ENCODE results near the gene ZNF277. TPM values are rescaled to one million over a fixed set of nuclear protein-coding genes. Genes with fewer than 3 reads are reported as not detected.

Gene ZNF277
- total RNA-seq, 3 donors from 2014 or later, result 16.8 to 26.9 (median 22.0) TPM

- TF ChIP-seq CTCF (IDR thresholded peaks at IDR 0.05), result no peak
- DNase-seq, result no peak
- no peak for ATAC-seq
- H3K4me1 ChIP-seq (ENCODE audit: low read depth), result no peaks in the 10 kb centered on the region
- H3K36me3 ChIP-seq (ENCODE audit: low read depth), result no peaks in the 10 kb centered on the region
- no peaks in the 10 kb centered on the region for H3K9me3 ChIP-seq
- no peak overlapping the region for H3K4me3 ChIP-seq
- intact Hi-C loops (cut with DNase I, micrococcal nuclease), result no loop called here
These were observed 16.8 kb downstream of the ZNF277 start for GRCh38 chr7:112223310-112223709.

GRCh38 chr7:112224186-112224585 lies 17.7 kb downstream of the ZNF277 start:
- no peak for DNase-seq
- intact Hi-C loops (cut with DNase I, micrococcal nuclease), result no loop called here
- no peak for TF ChIP-seq CTCF (IDR thresholded peaks at IDR 0.05)
- Histone ChIP-seq H3K9me3 (no peaks in the 10 kb centered on the region), H3K4me3 (no peak overlapping the region), H3K4me1 (ENCODE audit: low read depth) (no peaks in the 10 kb centered on the region), H3K36me3 (ENCODE audit: low read depth) (no peaks in the 10 kb centered on the region)
- no peak for ATAC-seq

GRCh38 chr7:112225006-112225405 lies 18.5 kb downstream of the ZNF277 start:
- TF ChIP-seq CTCF (IDR thresholded peaks at IDR 0.05), result no peak
- no peaks in the 10 kb centered on the region for H3K9me3 ChIP-seq
- H3K4me3 ChIP-seq, result no peak overlapping the region
- intact Hi-C loops (cut with DNase I, micrococcal nuclease), result no loop called here
- no peaks in the 10 kb centered on the region for H3K36me3 ChIP-seq (ENCODE audit: low read depth)
- DNase-seq (no peak), ATAC-seq (no peak)
- H3K4me1 ChIP-seq (ENCODE audit: low read depth), result no peaks in the 10 kb centered on the region

- no peak for DNase-seq
- H3K9me3 ChIP-seq, result no peaks in the 10 kb centered on the region
- no peaks in the 10 kb centered on the region for H3K4me1 ChIP-seq (ENCODE audit: low read depth)
- intact Hi-C loops (cut with DNase I, micrococcal nuclease), result no loop called here
- H3K4me3 ChIP-seq, result no peak overlapping the region
- no peaks in the 10 kb centered on the region for H3K36me3 ChIP-seq (ENCODE audit: low read depth)
- no peak for ATAC-seq
- TF ChIP-seq CTCF (IDR thresholded peaks at IDR 0.05), result no peak
These were observed 20.3 kb downstream of the ZNF277 start for GRCh38 chr7:112226701-112227276.

GRCh38 chr7:112228632-112229031 lies 22.1 kb downstream of the ZNF277 start:
- DNase-seq (no peak), ATAC-seq (no peak)

More at GRCh38 chr7:112228632-112229031, 22.1 kb downstream of the ZNF277 start:
- Histone ChIP-seq H3K4me1 (ENCODE audit: low read depth) (no peaks in the 10 kb centered on the region), H3K9me3 (no peaks in the 10 kb centered on the region), H3K4me3 (no peak overlapping the region), H3K36me3 (ENCODE audit: low read depth) (no peaks in the 10 kb centered on the region)
- no peak for TF ChIP-seq CTCF (IDR thresholded peaks at IDR 0.05)
- intact Hi-C loops (cut with DNase I, micrococcal nuclease), result no loop called here

Measured in mucosa of descending colon (tissue), 3 donors.